Measurements from ENCODE around the gene UBXN4. TPM values are rescaled to one million over a fixed set of nuclear protein-coding genes. Genes with fewer than 3 reads are reported as not detected.
A peak's percentile ranks its signal among the peaks of the same experiment; 100 is the strongest.

Gene UBXN4
- total RNA-seq, 2 donors from 2014 or later = 122 to 156 TPM

- peak overlapping the region; percentile 96 for H3K27ac Mint-ChIP-seq
- no peak for ATAC-seq (replicated peaks)
- peaks cover 20% of the 10 kb centered on the region for H3K4me1 Mint-ChIP-seq
- H3K36me3 Mint-ChIP-seq (ENCODE audit: low read depth) = peaks cover 32% of the 10 kb centered on the region
- H3K9me3 Mint-ChIP-seq = no peaks in the 10 kb centered on the region
- peak overlapping the region; percentile 90 for H3K4me3 Mint-ChIP-seq
- H3K27me3 Mint-ChIP-seq = no peaks in the 10 kb centered on the region
Measured at GRCh38 chr2:135741043-135741394, 636 bp upstream of the UBXN4 start.

- Mint-ChIP-seq H3K4me1 (peaks cover 29% of the 10 kb centered on the region), H3K27me3 (no peaks in the 10 kb centered on the region), H3K4me3 (peak overlapping the region; percentile 90), H3K27ac (peak overlapping the region; percentile 96), H3K9me3 (no peaks in the 10 kb centered on the region), H3K36me3 (ENCODE audit: low read depth) (peaks cover 46% of the 10 kb centered on the region)
- peak; percentile 28 for ATAC-seq (replicated peaks)
Measured at GRCh38 chr2:135742325-135742757, 686 bp downstream of the UBXN4 start.

DNA sequence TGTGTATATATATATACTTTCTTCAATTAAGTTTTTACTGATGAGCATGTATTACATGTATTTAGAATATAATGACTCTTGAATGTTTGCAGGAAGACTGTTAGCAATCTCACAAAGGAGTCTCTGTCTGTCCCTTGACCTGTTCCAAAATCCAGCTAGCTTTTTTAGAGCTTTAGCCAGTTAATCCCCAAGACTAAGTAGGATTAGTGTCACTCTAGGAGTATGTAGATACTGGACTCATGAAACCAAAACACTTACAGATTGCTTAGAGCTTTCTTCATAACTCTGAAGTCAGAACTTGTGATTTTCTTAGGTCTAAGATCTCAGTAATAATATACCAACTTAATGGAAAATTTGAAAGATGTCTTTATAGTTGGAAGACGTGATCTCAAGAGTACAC lies 2.2 kb downstream of the UBXN4 start:
- Mint-ChIP-seq H3K36me3 (ENCODE audit: low read depth) (peaks cover 61% of the 10 kb centered on the region), H3K4me1 (peaks cover 29% of the 10 kb centered on the region)
- ATAC-seq (replicated peaks) = no peak

DNA sequence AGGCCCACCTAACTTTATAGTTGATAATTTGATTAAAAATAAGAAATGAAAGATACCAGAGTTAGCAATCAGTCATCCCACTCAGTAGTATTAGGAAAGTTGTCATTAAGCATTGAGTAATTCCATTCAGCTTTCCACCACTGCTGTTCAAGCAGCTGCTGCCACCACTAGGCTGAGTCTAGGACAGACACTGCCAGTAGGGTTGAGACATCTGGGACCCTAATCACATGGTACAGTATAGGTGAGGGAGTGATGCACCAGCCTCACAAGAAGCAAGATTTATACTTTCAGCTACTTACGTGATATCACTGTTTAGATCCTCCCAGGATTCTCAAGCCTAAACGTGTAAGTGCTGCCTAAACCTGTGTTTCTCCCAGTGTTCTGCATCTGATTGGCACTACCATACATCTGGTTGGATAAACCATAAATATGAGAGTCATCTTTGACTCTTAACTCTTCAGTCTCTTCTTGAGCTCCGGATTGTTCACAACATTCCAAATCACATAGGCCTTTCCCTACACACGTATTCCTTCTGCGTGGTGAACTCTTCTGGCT lies 3.2 kb downstream of the UBXN4 start:
- Mint-ChIP-seq H3K4me1 (peaks cover 32% of the 10 kb centered on the region), H3K9me3 (no peaks in the 10 kb centered on the region), H3K4me3 (peak overlapping the region; percentile 90), H3K36me3 (ENCODE audit: low read depth) (peaks cover 71% of the 10 kb centered on the region), H3K27ac (peak overlapping the region; percentile 96), H3K27me3 (no peaks in the 10 kb centered on the region)
- no peak for ATAC-seq (replicated peaks)

More for the DNA sequence above, 2.2 kb downstream of the UBXN4 start:
- H3K4me3 Mint-ChIP-seq = peak overlapping the region; percentile 90
- no peaks in the 10 kb centered on the region for H3K27me3 Mint-ChIP-seq
- H3K27ac Mint-ChIP-seq = peak overlapping the region; percentile 96
- no peaks in the 10 kb centered on the region for H3K9me3 Mint-ChIP-seq

- Mint-ChIP-seq H3K9me3 (no peaks in the 10 kb centered on the region), H3K27me3 (no peaks in the 10 kb centered on the region), H3K4me1 (peaks cover 34% of the 10 kb centered on the region), H3K27ac (no peak overlapping the region), H3K36me3 (ENCODE audit: low read depth) (peaks cover 78% of the 10 kb centered on the region), H3K4me3 (peak overlapping the region; percentile 90)
- ATAC-seq (replicated peaks) = no peak
Measured at GRCh38 chr2:135745545-135745944, 3.9 kb downstream of the UBXN4 start.

DNA sequence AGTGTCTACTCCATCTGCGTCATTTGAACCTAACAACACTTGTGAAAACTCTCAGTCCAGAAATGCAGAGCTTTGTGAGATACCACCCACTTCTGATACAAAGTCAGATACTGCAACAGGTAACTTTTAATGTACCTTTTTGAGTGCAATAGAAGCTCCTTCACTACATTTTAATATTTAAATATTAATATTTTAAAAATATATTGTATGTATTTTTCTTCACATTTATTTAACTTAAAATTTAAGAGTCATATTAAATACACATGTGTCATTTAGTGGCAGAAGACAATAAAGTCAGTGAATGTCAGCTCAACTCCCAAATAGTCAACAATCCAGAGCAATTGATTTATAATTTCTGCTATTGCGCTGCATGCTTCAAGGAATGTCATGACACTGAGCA lies 13.9 kb downstream of the UBXN4 start:
- H3K4me3 Mint-ChIP-seq = no peak overlapping the region
- H3K27ac Mint-ChIP-seq = no peak overlapping the region
- peaks cover 95% of the 10 kb centered on the region for H3K36me3 Mint-ChIP-seq (ENCODE audit: low read depth)
- H3K27me3 Mint-ChIP-seq = no peaks in the 10 kb centered on the region
- ATAC-seq (replicated peaks) = no peak
- no peaks in the 10 kb centered on the region for H3K4me1 Mint-ChIP-seq
- H3K9me3 Mint-ChIP-seq = peaks cover 3% of the 10 kb centered on the region

DNA sequence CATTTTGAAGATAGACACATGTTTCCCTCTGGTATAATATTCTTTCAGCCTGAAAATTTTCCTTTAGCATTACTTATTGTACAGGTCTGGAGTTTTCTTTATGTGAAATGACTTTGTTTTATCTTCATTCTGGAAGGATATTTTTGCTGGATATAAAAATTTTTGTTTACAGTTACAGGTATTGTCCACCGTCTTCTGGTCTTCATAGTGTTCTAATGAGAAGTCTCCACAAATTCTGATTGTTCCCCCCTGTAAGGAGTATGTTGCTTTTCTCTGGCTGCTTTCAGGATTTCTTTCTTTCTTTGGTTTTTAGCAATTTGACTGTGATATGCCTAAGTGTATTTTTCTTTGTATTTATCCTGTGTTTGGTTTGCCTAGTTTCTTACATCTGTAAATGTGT lies 15.0 kb downstream of the UBXN4 start:
- Mint-ChIP-seq H3K36me3 (ENCODE audit: low read depth) (peaks cover 99% of the 10 kb centered on the region), H3K4me3 (no peak overlapping the region)

GRCh38 chr2:135762022-135762421 lies 20.4 kb downstream of the UBXN4 start:
- H3K36me3 Mint-ChIP-seq (ENCODE audit: low read depth) = peaks cover 100% of the 10 kb centered on the region
- H3K4me1 Mint-ChIP-seq = no peaks in the 10 kb centered on the region
- ATAC-seq (replicated peaks) = no peak
- no peak overlapping the region for H3K4me3 Mint-ChIP-seq
- no peaks in the 10 kb centered on the region for H3K27me3 Mint-ChIP-seq
- H3K9me3 Mint-ChIP-seq = no peaks in the 10 kb centered on the region
- H3K27ac Mint-ChIP-seq = no peak overlapping the region

More for the DNA sequence above, 15.0 kb downstream of the UBXN4 start:
- Mint-ChIP-seq H3K9me3 (peaks cover 3% of the 10 kb centered on the region), H3K27ac (no peak overlapping the region), H3K27me3 (no peaks in the 10 kb centered on the region), H3K4me1 (no peaks in the 10 kb centered on the region)
- ATAC-seq (replicated peaks) = no peak

GRCh38 chr2:135762530-135762929 lies 20.9 kb downstream of the UBXN4 start:
- no peak for ATAC-seq (replicated peaks)
- no peak overlapping the region for H3K27ac Mint-ChIP-seq
- no peaks in the 10 kb centered on the region for H3K27me3 Mint-ChIP-seq
- no peaks in the 10 kb centered on the region for H3K9me3 Mint-ChIP-seq
- H3K4me3 Mint-ChIP-seq = no peak overlapping the region
- peaks cover 100% of the 10 kb centered on the region for H3K36me3 Mint-ChIP-seq (ENCODE audit: low read depth)
- peaks cover 4% of the 10 kb centered on the region for H3K4me1 Mint-ChIP-seq

GRCh38 chr2:135768863-135769262 lies 27.2 kb downstream of the UBXN4 start:
- Mint-ChIP-seq H3K27ac (no peak overlapping the region), H3K36me3 (ENCODE audit: low read depth) (peaks cover 98% of the 10 kb centered on the region)
- no peak for ATAC-seq (replicated peaks)

DNA sequence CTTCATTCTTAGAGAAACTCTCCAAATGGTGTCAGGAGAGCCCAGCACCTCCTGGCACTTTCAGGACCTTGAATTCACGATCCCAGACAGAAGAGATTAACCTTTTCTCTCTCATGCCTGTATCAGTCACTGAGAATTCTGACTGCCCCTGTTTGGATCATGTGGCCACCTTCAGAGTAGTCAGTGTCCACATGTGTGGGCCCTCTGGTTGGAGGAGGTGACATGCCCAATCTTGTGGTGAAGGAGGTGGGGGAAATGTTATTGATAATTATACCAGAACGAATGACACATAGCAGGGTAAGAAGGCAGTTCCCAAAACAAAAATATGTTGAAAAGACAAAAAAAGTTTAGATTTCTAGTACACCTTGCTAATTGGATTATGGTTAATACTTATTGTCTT lies 31.7 kb downstream of the UBXN4 start:
- no peaks in the 10 kb centered on the region for H3K4me1 Mint-ChIP-seq
- no peaks in the 10 kb centered on the region for H3K9me3 Mint-ChIP-seq
- peaks cover 100% of the 10 kb centered on the region for H3K36me3 Mint-ChIP-seq (ENCODE audit: low read depth)
- ATAC-seq (replicated peaks) = peak; percentile 90
- peak overlapping the region; percentile 11 for H3K4me3 Mint-ChIP-seq
- H3K27ac Mint-ChIP-seq = peak overlapping the region; percentile 67
- H3K27me3 Mint-ChIP-seq = no peaks in the 10 kb centered on the region

More at GRCh38 chr2:135768863-135769262, 27.2 kb downstream of the UBXN4 start:
- peaks cover 4% of the 10 kb centered on the region for H3K4me1 Mint-ChIP-seq
- H3K4me3 Mint-ChIP-seq = no peak overlapping the region
- no peaks in the 10 kb centered on the region for H3K9me3 Mint-ChIP-seq
- no peaks in the 10 kb centered on the region for H3K27me3 Mint-ChIP-seq

DNA sequence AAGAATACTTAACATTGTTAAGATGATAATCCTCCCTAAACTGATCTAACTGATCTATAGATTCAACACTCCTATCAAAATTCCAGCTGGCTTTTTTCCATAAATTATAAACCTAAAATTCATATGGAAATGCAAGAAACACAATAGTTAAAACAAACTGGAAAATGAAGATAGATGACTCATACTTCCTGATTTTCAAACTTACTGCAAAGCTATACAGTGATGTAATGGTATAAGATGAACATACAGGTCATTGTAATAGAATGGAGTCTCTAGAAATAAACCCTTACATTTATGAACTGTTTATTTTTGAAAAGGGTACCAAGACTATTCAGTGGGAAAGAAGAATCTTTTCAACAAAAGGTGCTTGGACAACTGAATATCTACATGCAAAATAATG lies 32.3 kb downstream of the UBXN4 start:
- peak overlapping the region; percentile 67 for H3K27ac Mint-ChIP-seq
- H3K4me3 Mint-ChIP-seq = no peak overlapping the region
- H3K36me3 Mint-ChIP-seq (ENCODE audit: low read depth) = peaks cover 100% of the 10 kb centered on the region
- H3K27me3 Mint-ChIP-seq = no peaks in the 10 kb centered on the region
- no peaks in the 10 kb centered on the region for H3K4me1 Mint-ChIP-seq
- peak; percentile 60 for ATAC-seq (replicated peaks)
- H3K9me3 Mint-ChIP-seq = no peaks in the 10 kb centered on the region

DNA sequence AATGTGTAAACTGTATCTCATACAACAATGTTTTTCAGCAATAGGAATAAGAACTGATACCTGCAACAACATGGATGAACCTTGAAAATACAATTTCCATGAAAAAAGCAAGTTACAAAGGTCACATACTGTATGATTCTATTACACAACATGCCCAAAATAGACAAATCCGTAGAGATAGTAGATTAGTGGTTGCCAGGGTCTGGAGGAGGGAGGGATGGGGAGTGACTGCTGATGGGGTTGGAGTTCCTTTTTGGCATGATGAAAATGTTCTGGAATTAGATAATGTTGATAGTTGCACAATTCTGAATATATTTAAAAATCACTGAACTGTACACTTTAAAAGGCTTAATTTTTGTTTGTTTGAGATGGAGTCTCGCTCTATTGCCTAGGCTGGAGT lies 33.8 kb downstream of the UBXN4 start:
- no peak overlapping the region for H3K4me3 Mint-ChIP-seq
- no peaks in the 10 kb centered on the region for H3K27me3 Mint-ChIP-seq
- no peak overlapping the region for H3K27ac Mint-ChIP-seq
- H3K4me1 Mint-ChIP-seq = no peaks in the 10 kb centered on the region
- peaks cover 100% of the 10 kb centered on the region for H3K36me3 Mint-ChIP-seq (ENCODE audit: low read depth)
- no peak for ATAC-seq (replicated peaks)
- no peaks in the 10 kb centered on the region for H3K9me3 Mint-ChIP-seq

- H3K9me3 Mint-ChIP-seq = no peaks in the 10 kb centered on the region
- H3K27ac Mint-ChIP-seq = no peak overlapping the region
- no peak overlapping the region for H3K4me3 Mint-ChIP-seq
- no peaks in the 10 kb centered on the region for H3K4me1 Mint-ChIP-seq
- no peaks in the 10 kb centered on the region for H3K27me3 Mint-ChIP-seq
- no peak for ATAC-seq (replicated peaks)
- H3K36me3 Mint-ChIP-seq (ENCODE audit: low read depth) = peaks cover 100% of the 10 kb centered on the region
Measured at GRCh38 chr2:135776367-135776766, 34.7 kb downstream of the UBXN4 start.

DNA sequence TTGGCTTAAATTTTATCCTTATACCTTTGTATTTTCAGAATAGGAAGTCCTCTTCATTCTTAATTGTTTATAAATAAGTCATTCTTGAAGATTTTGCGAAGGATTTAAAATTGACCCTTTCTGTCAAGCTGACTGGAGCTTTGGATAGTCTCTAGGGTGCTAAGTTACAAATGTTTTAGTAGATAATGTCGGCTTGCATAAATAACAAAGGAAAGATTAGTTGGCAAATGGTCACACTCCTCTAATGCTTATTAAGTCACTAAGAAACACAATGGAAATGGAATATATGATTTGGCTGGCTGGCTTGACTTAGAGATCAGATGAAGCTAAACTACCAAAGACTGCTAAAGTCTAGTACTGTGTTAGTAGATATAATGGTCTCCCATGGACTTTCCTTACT lies 40.6 kb downstream of the UBXN4 start:
- H3K4me3 Mint-ChIP-seq = no peak overlapping the region
- peaks cover 100% of the 10 kb centered on the region for H3K36me3 Mint-ChIP-seq (ENCODE audit: low read depth)
- peaks cover 4% of the 10 kb centered on the region for H3K4me1 Mint-ChIP-seq
- H3K27ac Mint-ChIP-seq = no peak overlapping the region
- H3K9me3 Mint-ChIP-seq = no peaks in the 10 kb centered on the region
- ATAC-seq (replicated peaks) = no peak
- no peaks in the 10 kb centered on the region for H3K27me3 Mint-ChIP-seq

- Mint-ChIP-seq H3K4me3 (no peak overlapping the region), H3K9me3 (no peaks in the 10 kb centered on the region), H3K27me3 (no peaks in the 10 kb centered on the region), H3K27ac (no peak overlapping the region), H3K4me1 (peaks cover 4% of the 10 kb centered on the region), H3K36me3 (ENCODE audit: low read depth) (peaks cover 90% of the 10 kb centered on the region)
- ATAC-seq (replicated peaks) = no peak
Measured at GRCh38 chr2:135783439-135783838, 41.8 kb downstream of the UBXN4 start.
